Neuronal stem cell (in vitro differentiated cells): ENCODE results near the gene RER1.

Experiments
- DNase-seq: peaks from one replicate; pipeline ENCODE4 v3.0.0-alpha.2; 2013; ENCODE audit warnings: low spot score
- H2AFZ ChIP-seq: one replicate; pipeline ENCODE4 v1.6.1; 2013; ENCODE audit warnings: mild to moderate bottlenecking, low read length, inconsistent platforms
- H2AK5ac ChIP-seq: 2 replicates; pipeline ENCODE4 v1.6.1; 2013; ENCODE audit warnings: low read depth, mild to moderate bottlenecking, inconsistent platforms, low read length, moderate library complexity, mixed read lengths
- H2BK120ac ChIP-seq: 2 replicates; pipeline ENCODE4 v1.6.1; 2013; ENCODE audit warnings: low read depth, mild to moderate bottlenecking, inconsistent platforms, low read length, moderate library complexity, mixed read lengths
- H2BK12ac ChIP-seq: one replicate; pipeline ENCODE4 v1.6.1; 2013; ENCODE audit warnings: low read length, inconsistent platforms
- H2BK15ac ChIP-seq: 2 replicates; pipeline ENCODE4 v1.6.1; 2013; ENCODE audit warnings: mild to moderate bottlenecking, low read length, inconsistent platforms, mixed read lengths
- H2BK5ac ChIP-seq: one replicate; pipeline ENCODE4 v1.6.1; 2013; ENCODE audit warnings: inconsistent platforms, mild to moderate bottlenecking, low read length, moderate library complexity
- H3K14ac ChIP-seq: one replicate; pipeline ENCODE4 v1.6.1; 2013; ENCODE audit warnings: low read length, inconsistent platforms
- H3K18ac ChIP-seq: 2 replicates; pipeline ENCODE4 v1.6.1; 2013; ENCODE audit warnings: low read length, inconsistent platforms
- H3K23ac ChIP-seq: 2 replicates; pipeline ENCODE4 v1.6.1; 2013; ENCODE audit warnings: low read depth, mild to moderate bottlenecking, mixed read lengths, low read length, inconsistent platforms; ENCODE audit not compliant: poor library complexity
- H3K27ac ChIP-seq: replicated peaks from 3 replicates; pipeline ENCODE4 v1.5.1; 2013; ENCODE audit warnings: low read length, inconsistent platforms
- H3K27me3 ChIP-seq, 3 experiments: 2 replicates each; pipeline ENCODE4 v1.6.1; 2013; ENCODE audit warnings: low read length in 3 of 3, mild to moderate bottlenecking in 2 of 3, inconsistent platforms in 1 of 3, low read depth in 1 of 3, mixed read lengths in 1 of 3, moderate library complexity in 1 of 3; ENCODE audit not compliant: control insufficient read depth in 3 of 3, insufficient read depth in 3 of 3
- H3K36me3 ChIP-seq, 2 donors: replicated peaks in 1 of 2; 2 replicates each; pipeline ENCODE4 v1.6.1; 2013; ENCODE audit warnings: low read length in 2 of 2; ENCODE audit not compliant: control insufficient read depth in 2 of 2, insufficient read depth in 2 of 2
- H3K4ac ChIP-seq: 2 replicates; pipeline ENCODE4 v1.6.1; 2013; ENCODE audit warnings: inconsistent platforms, mild to moderate bottlenecking, low read length, moderate library complexity
- H3K4me1 ChIP-seq, 2 donors: 1 replicate in 1 of 2; 2 replicates in 1 of 2; pipeline ENCODE4 v1.6.1; 2013; ENCODE audit warnings: low read length in 2 of 2, low read depth in 1 of 2; ENCODE audit not compliant: control insufficient read depth in 2 of 2, insufficient read depth in 1 of 2
- H3K4me2 ChIP-seq: one replicate; pipeline ENCODE4 v1.6.1; 2013; ENCODE audit warnings: mild to moderate bottlenecking, low read length, inconsistent platforms; ENCODE audit not compliant: insufficient read depth, poor library complexity, severe bottlenecking
- H3K4me3 ChIP-seq, 2 donors: 2 replicates each; pipeline ENCODE4 v1.5.1; 2013; ENCODE audit warnings: low read length in 2 of 2, mild to moderate bottlenecking in 2 of 2, inconsistent platforms in 1 of 2, moderate library complexity in 1 of 2
- H3K79me1 ChIP-seq: one replicate; pipeline ENCODE4 v1.6.1; 2013; ENCODE audit warnings: low read depth, mild to moderate bottlenecking, inconsistent platforms, low read length, moderate library complexity
- H3K9ac ChIP-seq: one replicate; pipeline ENCODE4 v1.6.1; 2013; ENCODE audit warnings: mild to moderate bottlenecking, low read depth, low read length, inconsistent platforms; ENCODE audit not compliant: poor library complexity
- H3K9me3 ChIP-seq, 2 donors: replicated peaks in 1 of 2; 2 replicates each; pipeline versions ENCODE3 to v1.6.1; 2013; ENCODE audit warnings: low read length in 2 of 2, mild to moderate bottlenecking in 2 of 2, inconsistent platforms in 1 of 2, low read depth in 1 of 2, mixed read lengths in 1 of 2, moderate library complexity in 1 of 2; ENCODE audit not compliant: control insufficient read depth in 2 of 2, insufficient read depth in 1 of 2
- H4K8ac ChIP-seq: one replicate; pipeline ENCODE4 v1.6.1; 2013; ENCODE audit warnings: low read depth, mild to moderate bottlenecking, inconsistent platforms, low read length, moderate library complexity
- H4K91ac ChIP-seq: one replicate; pipeline ENCODE4 v1.6.1; 2013; ENCODE audit warnings: low read length, low read depth, mild to moderate bottlenecking, inconsistent platforms; ENCODE audit not compliant: poor library complexity
- WGBS, 2 donors: extraction: QIAGEN DNeasy Blood & Tissue Kit; methylation state at CpG; one replicate each; pipeline ENCODE4 v1.1.7; 2013; ENCODE audit warnings: missing lambda C conversion rate in 2 of 2, mixed read lengths in 1 of 2; ENCODE audit not compliant: insufficient read length in 2 of 2, insufficient replicate concordance in 1 of 2; ENCODE audit errors: extremely low coverage in 2 of 2; 5-methylcytosine and 5-hydroxymethylcytosine counted together

Gene RER1

DNA sequence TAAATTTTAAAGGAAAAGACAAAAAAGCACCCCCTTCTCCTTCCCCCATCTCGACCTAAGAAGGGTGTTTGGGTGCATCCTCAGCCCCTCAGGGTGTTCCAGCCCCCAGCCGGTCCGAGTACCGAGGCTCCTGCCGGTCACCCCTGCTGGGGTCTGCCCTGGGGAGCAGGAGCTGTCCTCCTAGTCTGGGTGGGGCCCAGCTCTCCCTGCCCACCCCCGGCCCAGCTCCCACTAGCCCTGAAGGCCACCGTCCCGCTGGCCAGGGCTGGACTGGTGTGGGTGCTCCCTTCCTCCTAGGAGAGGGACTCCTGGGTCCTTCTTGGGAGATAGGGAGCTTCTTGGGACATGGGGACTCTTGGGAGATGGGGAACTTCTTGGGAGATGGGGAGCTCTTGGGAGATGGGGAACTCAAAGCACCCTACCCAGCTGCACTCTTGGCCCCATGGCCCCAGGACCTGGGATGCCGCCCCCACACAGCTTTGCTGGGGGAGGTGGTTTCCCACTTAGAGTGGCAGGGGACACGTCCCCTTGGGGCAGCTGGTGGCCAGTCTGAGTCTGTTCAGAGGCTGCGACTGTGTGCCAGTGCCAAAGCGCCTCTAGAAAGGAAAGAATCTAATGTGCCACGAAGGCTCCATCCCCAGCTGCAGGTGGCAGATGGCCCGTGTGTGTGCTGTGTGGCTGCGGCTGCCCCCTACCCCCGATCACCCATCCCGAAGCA, 44.8 kb upstream of the RER1 start:
- Histone ChIP-seq H3K4ac (peak overlapping the region; percentile 76), H4K8ac (no peak overlapping the region), H2BK5ac (peak overlapping the region; percentile 80), H3K9ac (no peak overlapping the region), H2BK15ac (peak overlapping the region; percentile 98), H3K18ac (peak overlapping the region; percentile 82), H3K23ac (peak overlapping the region; percentile 60), H3K9me3 (peaks cover 0 to 2% of the 10 kb centered on the region in 2 donors), H2BK12ac (peak overlapping the region; percentile 67), H3K4me1 (peaks cover 24% of the 10 kb centered on the region in 2 donors), H3K36me3 (no peaks in the 10 kb centered on the region), H3K27ac (no peak overlapping the region), H4K91ac (peak overlapping the region; percentile 83), H3K4me3 (no peak overlapping the region), H2AFZ (no peak overlapping the region), H3K4me2 (no peak overlapping the region), H2AK5ac (peak overlapping the region; percentile 96), H3K14ac (peak overlapping the region; percentile 25), H2BK120ac (peak overlapping the region; percentile 85), H3K79me1 (peaks cover 2% of the 10 kb centered on the region), H3K27me3 (no peaks in the 10 kb centered on the region)
- WGBS, 2 donors: no CpG with 5 or more reads among the region's 17 CpGs
- no peak for DNase-seq

DNA sequence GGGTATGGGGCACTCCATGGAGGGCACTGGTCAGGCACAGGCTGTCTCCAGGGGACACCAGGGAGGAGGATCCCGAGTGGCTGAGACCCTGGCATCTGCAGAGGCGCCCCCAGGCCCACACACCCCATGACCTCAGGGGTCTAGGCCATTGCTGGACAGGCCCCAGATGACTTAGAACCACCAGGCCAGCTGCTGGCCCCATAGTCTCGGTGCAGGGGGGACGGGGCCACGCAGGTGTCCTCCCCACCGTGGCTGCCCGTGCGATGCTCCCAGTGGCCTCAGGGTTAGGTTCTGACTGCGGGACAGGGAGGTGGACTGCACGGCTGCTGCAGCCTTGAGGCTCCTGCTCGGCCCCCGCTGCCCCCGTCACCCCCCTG, 44.2 kb upstream of the RER1 start:
- H2BK5ac ChIP-seq: peak overlapping the region; percentile 80
- H3K14ac ChIP-seq: peak overlapping the region; percentile 25
- no peak overlapping the region for H3K4me3 ChIP-seq
- no peaks in the 10 kb centered on the region for H3K27me3 ChIP-seq
- peak overlapping the region; percentile 96 for H2AK5ac ChIP-seq
- no peak overlapping the region for H2AFZ ChIP-seq
- H3K27ac ChIP-seq: no peak overlapping the region
- H4K91ac ChIP-seq: no peak overlapping the region
- no peak overlapping the region for H4K8ac ChIP-seq
- H3K18ac ChIP-seq: peak overlapping the region; percentile 24
- H3K36me3 ChIP-seq: no peaks in the 10 kb centered on the region
- peak overlapping the region; percentile 67 for H2BK12ac ChIP-seq
- no peak overlapping the region for H3K4me2 ChIP-seq
- peaks cover 24% of the 10 kb centered on the region in 2 donors for H3K4me1 ChIP-seq
- H3K23ac ChIP-seq: peak overlapping the region; percentile 60
- peaks cover 0 to 2% of the 10 kb centered on the region in 2 donors for H3K9me3 ChIP-seq
- H2BK15ac ChIP-seq: peak overlapping the region; percentile 98
- H2BK120ac ChIP-seq: peak overlapping the region; percentile 85
- H3K4ac ChIP-seq: peak overlapping the region; percentile 76
- H3K9ac ChIP-seq: no peak overlapping the region
- no CpG with 5 or more reads among the region's 13 CpGs for WGBS, 2 donors
- H3K79me1 ChIP-seq: peaks cover 2% of the 10 kb centered on the region
- no peak for DNase-seq

DNA sequence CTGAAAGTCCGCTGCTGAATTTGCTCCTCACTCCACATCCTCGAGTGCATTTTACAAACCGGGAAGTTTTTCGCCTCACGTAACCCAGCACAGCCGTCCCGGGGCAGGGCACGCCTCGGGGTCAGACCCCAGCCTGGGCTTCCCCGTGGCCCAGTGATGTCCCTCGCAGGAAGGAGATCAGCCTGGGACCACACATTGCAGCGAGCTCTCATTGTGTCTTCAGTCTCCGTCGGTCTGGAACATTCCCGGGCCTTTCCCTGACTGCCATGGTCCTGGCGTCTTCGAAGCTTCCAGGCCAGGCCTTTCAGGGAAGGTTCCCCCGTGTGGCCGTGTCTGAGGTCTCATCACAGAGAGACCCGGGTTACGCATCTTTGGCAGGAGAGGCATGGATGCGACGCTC, 43.7 kb upstream of the RER1 start:
- no peak for DNase-seq
- Histone ChIP-seq H3K14ac (peak overlapping the region; percentile 99), H3K9me3 (peaks cover 0 to 2% of the 10 kb centered on the region in 2 donors), H2BK15ac (peak overlapping the region; percentile 40), H2BK120ac (peak overlapping the region; percentile 85), H3K4me1 (peaks cover 24% of the 10 kb centered on the region in 2 donors), H3K79me1 (peaks cover 2% of the 10 kb centered on the region), H3K27ac (peak overlapping the region; percentile 24), H3K4me3 (peak overlapping the region in 1 of 2 donors; percentile 14), H3K18ac (peak overlapping the region; percentile 97), H3K36me3 (no peaks in the 10 kb centered on the region), H2BK5ac (peak overlapping the region; percentile 88), H4K91ac (peak overlapping the region; percentile 68), H2AFZ (no peak overlapping the region), H3K9ac (no peak overlapping the region), H2BK12ac (peak overlapping the region; percentile 98), H3K4ac (peak overlapping the region; percentile 95), H3K27me3 (no peaks in the 10 kb centered on the region), H3K4me2 (no peak overlapping the region), H4K8ac (no peak overlapping the region), H2AK5ac (peak overlapping the region; percentile 96), H3K23ac (peak overlapping the region; percentile 98)
- no CpG with 5 or more reads among the region's 23 CpGs for WGBS, 2 donors
